ENCODE results near the gene SFXN3.

Gene SFXN3

GRCh38 chr10:101003639-101004206 lies 27.3 kb upstream of the SFXN3 start:
- Histone ChIP-seq H4K20me1 (ENCODE audit: insufficient read depth, low read length) (no peaks in the 10 kb centered on the region), H3K9me2 (ENCODE audit: low read depth, low read length) (no peaks in the 10 kb centered on the region), H3K4me2 (ENCODE audit: low read length) (no peak overlapping the region), H3K27ac (ENCODE audit: low read depth, low read length, poor library complexity, severe bottlenecking) (no peak overlapping the region), H3K9me3 (ENCODE audit: low read length) (no peaks in the 10 kb centered on the region), H3F3A (ENCODE audit: insufficient read depth, low read length) (no peaks in the 10 kb centered on the region), H3K27me3 (ENCODE audit: insufficient read depth, low read length) (no peaks in the 10 kb centered on the region), H2AFZ (ENCODE audit: low read length) (no peak overlapping the region), H3K36me3 (ENCODE audit: insufficient read depth, low read length) (no peaks in the 10 kb centered on the region), H3K79me2 (ENCODE audit: insufficient read depth, low read length) (no peaks in the 10 kb centered on the region), H3K4me3 (ENCODE audit: low read depth, low read length, poor library complexity, severe bottlenecking) (no peak overlapping the region), H3K4me1 (ENCODE audit: insufficient read depth, low read length, severe bottlenecking) (peaks cover 3% of the 10 kb centered on the region), H3K9ac (ENCODE audit: low read length) (no peak overlapping the region)
- TF ChIP-seq EZH2 (IDR thresholded peaks at IDR 0.05; ENCODE audit: borderline replicate concordance, low read length), result no peak
- TF ChIP-seq CTCF (IDR thresholded peaks at IDR 0.05; ENCODE audit: low read length), result no peak

DNA sequence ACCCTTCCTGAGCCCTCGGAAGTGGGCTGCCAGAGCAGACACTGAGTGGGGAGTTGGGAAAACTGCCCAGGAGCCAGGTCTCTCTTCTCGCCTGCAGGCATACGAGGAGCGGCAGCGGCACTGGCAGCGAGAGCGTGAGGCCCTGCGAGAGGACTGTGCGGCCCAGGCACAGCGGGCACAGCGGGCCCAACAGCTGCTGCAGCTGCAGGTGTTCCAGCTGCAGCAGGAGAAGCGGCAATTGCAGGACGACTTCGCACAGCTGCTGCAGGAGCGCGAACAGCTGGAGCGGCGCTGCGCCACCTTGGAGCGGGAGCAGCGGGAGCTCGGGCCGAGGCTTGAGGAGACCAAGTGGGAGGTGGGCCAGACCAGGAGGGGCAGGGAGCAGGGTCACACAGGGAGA lies 25.7 kb upstream of the SFXN3 start:
- no peak for TF ChIP-seq EZH2 (IDR thresholded peaks at IDR 0.05; ENCODE audit: borderline replicate concordance, low read length)
- TF ChIP-seq CTCF (IDR thresholded peaks at IDR 0.05; ENCODE audit: low read length), result no peak
- H3K9me2 ChIP-seq (ENCODE audit: low read depth, low read length), result no peaks in the 10 kb centered on the region
- no peak overlapping the region for H3K4me2 ChIP-seq (ENCODE audit: low read length)
- no peak overlapping the region for H3K9ac ChIP-seq (ENCODE audit: low read length)
- no peaks in the 10 kb centered on the region for H3K79me2 ChIP-seq (ENCODE audit: insufficient read depth, low read length)
- H3F3A ChIP-seq (ENCODE audit: insufficient read depth, low read length), result no peaks in the 10 kb centered on the region
- H3K4me1 ChIP-seq (ENCODE audit: insufficient read depth, low read length, severe bottlenecking), result no peaks in the 10 kb centered on the region
- no peaks in the 10 kb centered on the region for H4K20me1 ChIP-seq (ENCODE audit: insufficient read depth, low read length)
- H3K4me3 ChIP-seq (ENCODE audit: low read depth, low read length, poor library complexity, severe bottlenecking), result no peak overlapping the region
- H3K9me3 ChIP-seq (ENCODE audit: low read length), result no peaks in the 10 kb centered on the region
- no peaks in the 10 kb centered on the region for H3K36me3 ChIP-seq (ENCODE audit: insufficient read depth, low read length)
- no peak overlapping the region for H2AFZ ChIP-seq (ENCODE audit: low read length)
- H3K27ac ChIP-seq (ENCODE audit: low read depth, low read length, poor library complexity, severe bottlenecking), result no peak overlapping the region
- no peaks in the 10 kb centered on the region for H3K27me3 ChIP-seq (ENCODE audit: insufficient read depth, low read length)

GRCh38 chr10:101005869-101006567 lies 25.0 kb upstream of the SFXN3 start:
- Histone ChIP-seq H3K79me2 (ENCODE audit: insufficient read depth, low read length) (no peaks in the 10 kb centered on the region), H3K9me3 (ENCODE audit: low read length) (no peaks in the 10 kb centered on the region), H4K20me1 (ENCODE audit: insufficient read depth, low read length) (no peaks in the 10 kb centered on the region), H3K9ac (ENCODE audit: low read length) (no peak overlapping the region), H3K4me1 (ENCODE audit: insufficient read depth, low read length, severe bottlenecking) (no peaks in the 10 kb centered on the region), H2AFZ (ENCODE audit: low read length) (no peak overlapping the region), H3K36me3 (ENCODE audit: insufficient read depth, low read length) (no peaks in the 10 kb centered on the region), H3K9me2 (ENCODE audit: low read depth, low read length) (no peaks in the 10 kb centered on the region), H3F3A (ENCODE audit: insufficient read depth, low read length) (no peaks in the 10 kb centered on the region), H3K4me2 (ENCODE audit: low read length) (no peak overlapping the region), H3K4me3 (ENCODE audit: low read depth, low read length, poor library complexity, severe bottlenecking) (no peak overlapping the region), H3K27ac (ENCODE audit: low read depth, low read length, poor library complexity, severe bottlenecking) (no peak overlapping the region), H3K27me3 (ENCODE audit: insufficient read depth, low read length) (no peaks in the 10 kb centered on the region)
- no peak for TF ChIP-seq EZH2 (IDR thresholded peaks at IDR 0.05; ENCODE audit: borderline replicate concordance, low read length)
- no peak for TF ChIP-seq CTCF (IDR thresholded peaks at IDR 0.05; ENCODE audit: low read length)

Data from OCI-LY1 (cell line).